Muscle of back (tissue), 11 donors: ENCODE results near the gene NYNRIN. TPM values are rescaled to one million over a fixed set of nuclear protein-coding genes. Genes with fewer than 3 reads are reported as not detected.

Experiments
- DNase-seq, 3 donors: peaks; one replicate each; pipeline versions ENCODE4 v3.0.0 to v3.0.0-alpha.2; 2013
- polyA plus RNA-seq, 10 donors: library from polyadenylated mRNA; unstranded; fragments of 120-200 nt; gene quantifications; one replicate each; pipeline ENCODE4 v1.2.1, GENCODE V29; 2013; ENCODE audit not compliant: insufficient read length in 10 of 10

The NYNRIN gene
- polyA plus RNA-seq, 10 donors: 23.9 to 40.6 (median 29.1) TPM

GRCh38 chr14:24429395-24430142 lies 30.8 kb downstream of the NYNRIN start, which contains the start of the genes CBLN3 and KHNYN:
CBLN3 (minus strand) TSS chr14:24429668; CDS start chr14:24429054, 614 bp downstream.
KHNYN (plus strand) TSS chr14:24429954; CDS start chr14:24430731, 777 bp downstream.
- peak; percentile 93 to 97 (median 93) for DNase-seq

- DNase-seq: peak; percentile 75 to 91 (median 81)
Measured at GRCh38 chr14:24430143-24430681, 31.4 kb downstream of the NYNRIN start.

GRCh38 chr14:24430682-24431568 lies 32.1 kb downstream of the NYNRIN start:
- peak in 2 of 3 donors; percentile 22 to 53 for DNase-seq

- peak; percentile 87 to 93 (median 92) for DNase-seq
Measured at GRCh38 chr14:24431569-24432258, 32.9 kb downstream of the NYNRIN start.

- no peak for DNase-seq
Measured at GRCh38 chr14:24432259-24433131, 33.7 kb downstream of the NYNRIN start.

- DNase-seq: no peak
Measured at GRCh38 chr14:24434036-24434435, 35.2 kb downstream of the NYNRIN start.

- no peak for DNase-seq
Measured at GRCh38 chr14:24434676-24435075, 35.9 kb downstream of the NYNRIN start.

GRCh38 chr14:24435192-24435810 lies 36.5 kb downstream of the NYNRIN start:
- DNase-seq: no peak

GRCh38 chr14:24435998-24436354 lies 37.2 kb downstream of the NYNRIN start:
- DNase-seq: no peak

- DNase-seq: peak; percentile 62 to 85 (median 77)
Measured at GRCh38 chr14:24436355-24437019, 37.7 kb downstream of the NYNRIN start.

- peak in 1 of 3 donors; percentile 31 for DNase-seq
Measured at GRCh38 chr14:24437020-24437735, 38.4 kb downstream of the NYNRIN start.

- DNase-seq: no peak
Measured at GRCh38 chr14:24437736-24438067, 38.9 kb downstream of the NYNRIN start.

- DNase-seq: no peak
Measured at GRCh38 chr14:24438223-24439097, 39.7 kb downstream of the NYNRIN start.

GRCh38 chr14:24439257-24439656 lies 40.5 kb downstream of the NYNRIN start:
- DNase-seq: no peak

GRCh38 chr14:24439830-24440605 lies 41.2 kb downstream of the NYNRIN start:
- no peak for DNase-seq

- DNase-seq: no peak
Measured at GRCh38 chr14:24440606-24441399, 42.0 kb downstream of the NYNRIN start.
